HCT116 (cell line): ENCODE data around the gene CENPT. TPM values are rescaled to one million over a fixed set of nuclear protein-coding genes. Genes with fewer than 3 reads are reported as not detected.
A peak's percentile ranks its signal among the peaks of the same experiment; 100 is the strongest.

ENCODE experiments used
- ATAC-seq: fragments of 200-7000 bp; cut with Tn5 transposase; 2 replicates; pipeline ENCODE4 v1.9.1; 2020; ENCODE audit warnings: mild to moderate bottlenecking, moderate library complexity
- BruUV-seq: library from RNA; stranded (reverse); fragments of 400-500 nt; replicated peaks from 2 replicates; lab custom pipeline; 2021; lab: Mats Ljungman, UMichigan
- CTCF ChIA-PET: fragments of 300-600 bp; sonication (Branson Sonifier 250); formaldehyde crosslinking; loops from one replicate; lab custom pipeline; 2021; ENCODE audit warnings: antibody characterized with exemption; lab: Charles Lee
- POLR2A ChIA-PET: fragments of 300-600, 350-600 bp; sonication (Branson Sonifier 250); formaldehyde crosslinking; loops from one replicate; lab custom pipeline; 2021; ENCODE audit warnings: antibody characterized with exemption; lab: Charles Lee
- RAD21 ChIA-PET, 2 experiments: fragments of 300-600 bp; sonication (Branson Sonifier 250); formaldehyde crosslinking; loops; one replicate each; lab custom pipeline; 2023; ENCODE audit warnings: low total read pairs in 2 of 2; ENCODE audit not compliant: uncharacterized antibody in 2 of 2, unreplicated experiment in 2 of 2, low non-redundant PET in 1 of 2; lab: Charles Lee
- DNase-seq: peaks from one replicate; pipeline ENCODE4 v3.0.0-alpha.2; 2010; ENCODE audit warnings: low read depth, low spot score
- H2AFZ ChIP-seq: fragments of 200-600 bp; shearing (Covaris generic), sonication (generic); 2 replicates; pipeline ENCODE4 v1.6.1; 2017; ENCODE audit warnings: low read depth, mixed run types, mixed read lengths, antibody characterized with exemption, low read length; ENCODE audit not compliant: poor library complexity, severe bottlenecking
- H3K27ac ChIP-seq: 2 replicates; pipeline ENCODE4 v1.5.1; 2012; ENCODE audit warnings: low read depth, low read length
- H3K27me3 ChIP-seq: fragments of 200-600 bp; sonication (generic); 2 replicates; pipeline ENCODE4 v1.6.1; 2016; ENCODE audit warnings: mixed run types, low read length, mixed read lengths; ENCODE audit not compliant: insufficient read depth
- H3K36me3 ChIP-seq, 2 experiments: fragments of 200-500 bp in 1 of 2; fragments of 200-600 bp in 1 of 2; sonication (Bioruptor generic) in 1 of 2; sonication (generic) in 1 of 2; 2 replicates each; pipeline versions ENCODE4 v1.5.1 to v1.6.1; 2014 to 2016; ENCODE audit warnings: low read length in 2 of 2, inconsistent platforms in 1 of 2, mixed read lengths in 1 of 2, mixed run types in 1 of 2; ENCODE audit not compliant: insufficient read depth in 2 of 2, control insufficient read depth in 1 of 2
- H3K4me1 ChIP-seq, 2 experiments: fragments of 200-600 bp in 1 of 2; sonication (generic) in 1 of 2; 2 replicates each; pipeline versions ENCODE4 v1.5.1 to v1.6.1; 2012 to 2017; ENCODE audit warnings: low read length in 2 of 2, inconsistent platforms in 1 of 2, mild to moderate bottlenecking in 1 of 2, mixed read lengths in 1 of 2, mixed run types in 1 of 2, moderate library complexity in 1 of 2; ENCODE audit not compliant: insufficient read depth in 2 of 2, control insufficient read depth in 1 of 2
- H3K4me2 ChIP-seq: fragments of 200-600 bp; sonication (generic); 2 replicates; pipeline ENCODE4 v1.6.1; 2017; ENCODE audit warnings: mixed run types, low read length, mixed read lengths
- H3K4me3 ChIP-seq, 2 experiments: fragments of 200-600 bp in 1 of 2; sonication (generic) in 1 of 2; replicated peaks in 1 of 2; 2 replicates each; pipeline ENCODE4 v1.5.1; 2011 to 2016; ENCODE audit warnings: low read length in 2 of 2, control low read depth in 1 of 2, low read depth in 1 of 2, mild to moderate bottlenecking in 1 of 2, mixed read lengths in 1 of 2, mixed run types in 1 of 2
- H3K79me2 ChIP-seq: fragments of 200-600 bp; sonication (generic); 2 replicates; pipeline ENCODE4 v1.6.1; 2017; ENCODE audit warnings: mild to moderate bottlenecking, mixed run types, low read length, moderate library complexity, mixed read lengths; ENCODE audit not compliant: insufficient read depth
- H3K9ac ChIP-seq: fragments of 200-600 bp; sonication (generic); 2 replicates; pipeline ENCODE4 v1.6.1; 2016; ENCODE audit warnings: low read length, mixed read lengths
- H3K9me2 ChIP-seq: fragments of 200-600 bp; sonication (generic), shearing (Covaris generic); 2 replicates; pipeline ENCODE4 v1.6.1; 2017; ENCODE audit warnings: mixed run types, mild to moderate bottlenecking, moderate library complexity; ENCODE audit not compliant: insufficient read depth
- H3K9me3 ChIP-seq, 2 experiments: fragments of 200-500 bp in 1 of 2; fragments of 200-600 bp in 1 of 2; sonication (Bioruptor generic) in 1 of 2; sonication (generic) in 1 of 2; 2 replicates each; pipeline ENCODE4 v1.6.1; 2014 to 2017; ENCODE audit warnings: low read length in 2 of 2, mixed read lengths in 2 of 2, inconsistent platforms in 1 of 2, low read depth in 1 of 2, mild to moderate bottlenecking in 1 of 2, mixed run types in 1 of 2, moderate library complexity in 1 of 2; ENCODE audit not compliant: control insufficient read depth in 1 of 2, insufficient read depth in 1 of 2
- H4K20me1 ChIP-seq: fragments of 200-600 bp; sonication (generic), shearing (Covaris generic); 2 replicates; pipeline ENCODE4 v1.6.1; 2017; ENCODE audit warnings: mixed run types, mild to moderate bottlenecking, moderate library complexity; ENCODE audit not compliant: insufficient read depth
- EGR1 ChIP-seq: IDR thresholded peaks from 2 replicates; pipeline ENCODE4 v1.6.1; 2012; ENCODE audit warnings: low read depth
- EZH2phosphoT487 ChIP-seq: fragments of 200-600 bp; IDR thresholded peaks from 2 replicates; pipeline ENCODE4 v1.6.1; 2018; ENCODE audit warnings: antibody characterized with exemption, borderline replicate concordance
- JUND ChIP-seq: IDR thresholded peaks from 2 replicates; pipeline ENCODE4 v1.6.1; 2012
- POLR2A ChIP-seq: IDR thresholded peaks from 2 replicates; pipeline ENCODE4 v1.7.0; 2011; ENCODE audit warnings: borderline replicate concordance; ENCODE audit not compliant: insufficient read depth, insufficient read length; ENCODE audit errors: extremely low read depth
- SP1 ChIP-seq: IDR thresholded peaks from 2 replicates; pipeline ENCODE4 v1.6.1; 2012; ENCODE audit warnings: low read depth
- TCF7L2 ChIP-seq: IDR thresholded peaks from 2 replicates; pipeline ENCODE4 v1.7.0; 2011; ENCODE audit warnings: borderline replicate concordance, inconsistent platforms; ENCODE audit not compliant: insufficient read depth, insufficient read length; ENCODE audit errors: extremely low read depth
- YY1 ChIP-seq: IDR thresholded peaks from 2 replicates; pipeline ENCODE4 v1.6.1; 2011; ENCODE audit warnings: low read length, low read depth, moderate library complexity, mild to moderate bottlenecking; ENCODE audit not compliant: insufficient replicate concordance; ENCODE audit errors: extremely low read depth
- intact Hi-C: fragments of 100-400 bp; cut with micrococcal nuclease; formaldehyde crosslinking; loops from 2 replicates; pipeline ENCODE4 v1.10.0; 2022
- total RNA-seq: library from RNA; stranded (reverse); gene quantifications from one replicate; pipeline ENCODE4 v1.2.1, GENCODE V29; 2021; ENCODE audit not compliant: unreplicated experiment
- TF ChIP-seq, protein P1 (sequence below): IDR thresholded peaks from 2 replicates; pipeline ENCODE4 v1.6.1; 2012

The CENPT gene
- total RNA-seq, 1 experiment from 2014 or later: 40.5 TPM

- TF ChIP-seq TCF7L2: no peak
Measured at GRCh38 chr16:67804853-67805542, 42.5 kb downstream of the CENPT start (continued).

GRCh38 chr16:67803894-67804293 lies 43.6 kb downstream of the CENPT start:
- ChIA-PET POLR2A (no interaction called here), RAD21 (no interaction called here), CTCF (interaction anchor here (0.7 kb wide), 1 partner anchor 33 kb away, joined by 4 read pairs; no protein-coding TSS in a partner anchor)
- Histone ChIP-seq H3K4me1 (peaks cover 12 to 31% of the 10 kb centered on the region in 2 experiments), H3K79me2 (peaks cover 46% of the 10 kb centered on the region), H2AFZ (no peak overlapping the region), H3K36me3 (peaks cover 5 to 6% of the 10 kb centered on the region in 2 experiments; a peak in 2 of 4 replicates), H3K9me3 (no peaks in the 10 kb centered on the region), H3K27ac (peak overlapping the region; percentile 7; the same call in 1 of the 2 replicates), H3K4me2 (no peak overlapping the region), H3K27me3 (no peaks in the 10 kb centered on the region), H4K20me1 (no peaks in the 10 kb centered on the region), H3K4me3 (no peak overlapping the region), H3K9me2 (no peaks in the 10 kb centered on the region), H3K9ac (no peak overlapping the region)
- TF ChIP-seq SP1 (no peak), YY1 (no peak), EGR1 (no peak), POLR2A (no peak), EZH2phosphoT487 (no peak), JUND (no peak)
- TF ChIP-seq, protein P1, sequence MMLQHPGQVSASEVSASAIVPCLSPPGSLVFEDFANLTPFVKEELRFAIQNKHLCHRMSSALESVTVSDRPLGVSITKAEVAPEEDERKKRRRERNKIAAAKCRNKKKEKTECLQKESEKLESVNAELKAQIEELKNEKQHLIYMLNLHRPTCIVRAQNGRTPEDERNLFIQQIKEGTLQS: no peak
- intact Hi-C loops: loop anchor here (10.0 kb wide), 1 partner anchor 279 kb away; the partner anchor contains the start of gene RIPOR1
- no peak for DNase-seq
- BruUV-seq: no TSS peak
- ATAC-seq: no peak
